K562 (cell line): Measurements from ENCODE around the gene ZMYND8. TPM values are rescaled to one million over a fixed set of nuclear protein-coding genes. Genes with fewer than 3 reads are reported as not detected.

Source experiments
- BRCA1 ChIP-seq, 2 experiments: fragments of 450-650 bp in 1 of 2; sonication (generic) in 1 of 2; formaldehyde crosslinking in 1 of 2; IDR thresholded peaks; 2 replicates each; pipeline versions ENCODE4 v1.5.0 to v1.6.1; 2017 to 2020; ENCODE audit warnings: mild to moderate bottlenecking in 1 of 2, missing genetic modification reagents in 1 of 2
- ELF4 ChIP-seq: fragments of 450-650 bp; formaldehyde crosslinking; IDR thresholded peaks from 2 replicates; pipeline ENCODE4 v1.4.0; 2022; ENCODE audit warnings: missing genetic modification characterization
- HNRNPH1 ChIP-seq: fragments of 200-400 bp; formaldehyde crosslinking; optimal IDR thresholded peaks from 2 replicates; pipeline ENCODE3; 2017; ENCODE audit warnings: low read depth, mild to moderate bottlenecking, low read length, moderate library complexity
- ILF3 ChIP-seq: fragments of 450-650 bp; IDR thresholded peaks from 2 replicates; pipeline ENCODE4 v1.6.1; 2018; ENCODE audit warnings: antibody characterized with exemption, mild to moderate bottlenecking, moderate library complexity, borderline replicate concordance
- JUNB ChIP-seq: fragments of 450-650 bp; formaldehyde crosslinking; conservative IDR thresholded peaks from 2 replicates; pipeline ENCODE4 v1.4.0; 2020; ENCODE audit warnings: mild to moderate bottlenecking
- KLF16 ChIP-seq: IDR thresholded peaks from 2 replicates; pipeline ENCODE4 v1.6.1; 2016; ENCODE audit warnings: antibody characterized with exemption
- MCM5 ChIP-seq: fragments of 450-650 bp; IDR thresholded peaks from 2 replicates; pipeline ENCODE4 v1.6.1; 2016; ENCODE audit warnings: low read depth
- NCOA1 ChIP-seq: fragments of 450-650 bp; IDR thresholded peaks from 2 replicates; pipeline ENCODE4 v1.6.1; 2016; ENCODE audit warnings: low read depth
- PCBP2 ChIP-seq: fragments of 200-400 bp; formaldehyde crosslinking; IDR thresholded peaks from 2 replicates; pipeline ENCODE4 v1.6.1; 2018; ENCODE audit warnings: low read length, low read depth, mild to moderate bottlenecking, moderate library complexity; ENCODE audit not compliant: poor library complexity, severe bottlenecking
- SNRNP70 ChIP-seq: fragments of 200-400 bp; formaldehyde crosslinking; optimal IDR thresholded peaks from 2 replicates; pipeline ENCODE3; 2017; ENCODE audit warnings: low read depth, low read length
- TRIM24 ChIP-seq, 2 experiments: fragments of 450-650 bp; IDR thresholded peaks; 2 replicates each; pipeline ENCODE4 v1.6.1; 2016
- polyA plus RNA-seq, 8 experiments: library from polyadenylated mRNA; depleted of rRNA in 4 of 8; stranded (reverse) in 5 of 8; unstranded in 3 of 8; fragments of >200 nt; fragmentation: Nextera tagmentation in 2 of 8; fragmentation: Illumina TruSeq in 1 of 8; extraction: Ambion mirVana in 2 of 8; extraction: Trizol in 1 of 8; gene quantifications; 2 replicates each; pipeline versions ENCODE4 v1.2.1 to v1.2.3, GENCODE V29; 2011 to 2014; ENCODE audit warnings: inconsistent platforms in 1 of 8, missing spikeins in 1 of 8
- total RNA-seq, 7 experiments: library from RNA; depleted of rRNA in 6 of 7; stranded (reverse); fragments of >200 nt in 6 of 7; fragmentation: Illumina TruSeq in 2 of 7; extraction: Trizol in 2 of 7; gene quantifications; 2 replicates each; pipeline versions ENCODE4 v1.2.1 to v1.2.3, GENCODE V29; 2011 to 2021; ENCODE audit warnings: low replicate concordance in 1 of 7
- TF ChIP-seq, protein P1 (sequence below): fragments of 450-650 bp; IDR thresholded peaks from 2 replicates; pipeline ENCODE4 v1.6.1; 2017; ENCODE audit warnings: antibody characterized with exemption, mild to moderate bottlenecking
- TF ChIP-seq, protein P2 (sequence below): fragments of 250-450 bp; sonication (Bioruptor Pico); IDR thresholded peaks from 2 replicates; pipeline ENCODE4 v1.9.0; 2021; ENCODE audit warnings: mild to moderate bottlenecking
- TF ChIP-seq, protein P3 (sequence below), 2 experiments: fragments of 450-650 bp; IDR thresholded peaks; 2 replicates each; pipeline ENCODE4 v1.6.1; 2016
- TF ChIP-seq, protein P4 (sequence below), 2 experiments: fragments of 450-650 bp; IDR thresholded peaks; 2 replicates each; pipeline ENCODE4 v1.6.1; 2018; ENCODE audit warnings: mild to moderate bottlenecking in 2 of 2, low read depth in 1 of 2; ENCODE audit not compliant: partially characterized antibody in 2 of 2
- TF ChIP-seq, protein P5 (sequence below): fragments of 250-450 bp; sonication (Bioruptor Pico); IDR thresholded peaks from 2 replicates; pipeline ENCODE4 v1.8.0; 2021; ENCODE audit warnings: moderate library complexity, mild to moderate bottlenecking, inconsistent platforms

ZMYND8 gene
- total and polyA plus RNA-seq, 9 of the 15 experiments (the other 6 are each of a cell fraction or from before 2014, with no cell fraction given), result 31.8 to 148 (median 71.9) TPM

DNA sequence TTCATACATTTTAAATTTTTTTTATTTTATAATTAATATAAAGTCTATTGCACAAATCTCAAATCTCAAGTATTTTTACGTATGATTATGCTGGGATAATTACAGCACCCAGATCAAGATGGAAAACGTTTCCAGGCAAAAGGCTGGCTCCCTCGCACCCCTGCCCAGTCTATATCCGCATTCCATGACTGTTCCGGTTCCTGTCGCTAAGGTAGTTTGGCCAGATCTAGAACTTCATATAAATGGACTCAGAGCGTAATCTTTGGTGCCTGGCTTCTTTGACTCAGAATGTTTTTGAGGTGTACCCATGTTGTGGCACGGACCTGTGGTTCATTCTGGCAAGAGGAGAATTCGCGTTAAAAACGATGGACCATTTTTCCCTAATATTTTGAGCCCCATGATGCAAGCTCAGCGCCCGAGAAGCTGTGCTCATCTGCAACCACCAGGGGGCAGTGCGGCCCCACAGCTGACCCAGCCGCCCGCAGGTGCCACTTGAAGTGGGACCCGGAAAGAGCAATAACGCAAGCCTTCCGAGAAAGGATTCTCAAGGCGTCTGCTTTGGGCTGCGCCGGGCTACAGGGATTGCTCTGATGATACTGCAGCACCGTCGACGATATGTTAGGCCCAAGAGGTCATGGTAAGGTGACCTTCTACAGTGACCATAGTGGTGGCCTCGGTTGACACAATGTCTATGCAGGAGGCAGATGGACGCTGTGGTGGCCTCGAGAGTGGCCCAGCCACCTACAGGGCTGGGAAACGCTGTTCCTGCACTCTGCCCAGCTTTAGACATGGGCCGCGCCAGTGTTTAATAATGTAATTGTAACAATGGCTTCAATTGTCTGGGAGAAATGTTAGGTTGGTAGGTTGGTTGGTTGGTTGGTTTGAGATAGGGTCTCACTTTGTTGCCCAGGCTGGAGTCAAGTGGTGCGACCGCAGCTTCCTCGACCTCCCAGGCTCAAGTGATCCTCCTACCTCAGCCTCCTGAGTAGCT is 160.1 kb downstream of the ZMYND8 start (continued):
- TF ChIP-seq, protein P1, sequence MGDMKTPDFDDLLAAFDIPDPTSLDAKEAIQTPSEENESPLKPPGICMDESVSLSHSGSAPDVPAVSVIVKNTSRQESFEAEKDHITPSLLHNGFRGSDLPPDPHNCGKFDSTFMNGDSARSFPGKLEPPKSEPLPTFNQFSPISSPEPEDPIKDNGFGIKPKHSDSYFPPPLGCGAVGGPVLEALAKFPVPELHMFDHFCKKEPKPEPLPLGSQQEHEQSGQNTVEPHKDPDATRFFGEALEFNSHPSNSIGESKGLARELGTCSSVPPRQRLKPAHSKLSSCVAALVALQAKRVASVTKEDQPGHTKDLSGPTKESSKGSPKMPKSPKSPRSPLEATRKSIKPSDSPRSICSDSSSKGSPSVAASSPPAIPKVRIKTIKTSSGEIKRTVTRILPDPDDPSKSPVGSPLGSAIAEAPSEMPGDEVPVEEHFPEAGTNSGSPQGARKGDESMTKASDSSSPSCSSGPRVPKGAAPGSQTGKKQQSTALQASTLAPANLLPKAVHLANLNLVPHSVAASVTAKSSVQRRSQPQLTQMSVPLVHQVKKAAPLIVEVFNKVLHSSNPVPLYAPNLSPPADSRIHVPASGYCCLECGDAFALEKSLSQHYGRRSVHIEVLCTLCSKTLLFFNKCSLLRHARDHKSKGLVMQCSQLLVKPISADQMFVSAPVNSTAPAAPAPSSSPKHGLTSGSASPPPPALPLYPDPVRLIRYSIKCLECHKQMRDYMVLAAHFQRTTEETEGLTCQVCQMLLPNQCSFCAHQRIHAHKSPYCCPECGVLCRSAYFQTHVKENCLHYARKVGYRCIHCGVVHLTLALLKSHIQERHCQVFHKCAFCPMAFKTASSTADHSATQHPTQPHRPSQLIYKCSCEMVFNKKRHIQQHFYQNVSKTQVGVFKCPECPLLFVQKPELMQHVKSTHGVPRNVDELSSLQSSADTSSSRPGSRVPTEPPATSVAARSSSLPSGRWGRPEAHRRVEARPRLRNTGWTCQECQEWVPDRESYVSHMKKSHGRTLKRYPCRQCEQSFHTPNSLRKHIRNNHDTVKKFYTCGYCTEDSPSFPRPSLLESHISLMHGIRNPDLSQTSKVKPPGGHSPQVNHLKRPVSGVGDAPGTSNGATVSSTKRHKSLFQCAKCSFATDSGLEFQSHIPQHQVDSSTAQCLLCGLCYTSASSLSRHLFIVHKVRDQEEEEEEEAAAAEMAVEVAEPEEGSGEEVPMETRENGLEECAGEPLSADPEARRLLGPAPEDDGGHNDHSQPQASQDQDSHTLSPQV, result no peak
- TF ChIP-seq NCOA1 (no peak), ELF4 (CRISPR knock-in tag) (no peak), JUNB (CRISPR knock-in tag) (no peak), BRCA1 (IDR thresholded peaks at IDR 0.05) (no peak), BRCA1 (CRISPR knock-in tag; IDR thresholded peaks at IDR 0.05) (no peak), MCM5 (no peak), ILF3 (no peak), PCBP2 (no peak), SNRNP70 (no peak), HNRNPH1 (no peak), TRIM24 (IDR thresholded peaks at IDR 0.05) (no peak), KLF16 (peak; percentile 36; the same call in 1 of the 2 replicates)
- TF ChIP-seq, protein P2, sequence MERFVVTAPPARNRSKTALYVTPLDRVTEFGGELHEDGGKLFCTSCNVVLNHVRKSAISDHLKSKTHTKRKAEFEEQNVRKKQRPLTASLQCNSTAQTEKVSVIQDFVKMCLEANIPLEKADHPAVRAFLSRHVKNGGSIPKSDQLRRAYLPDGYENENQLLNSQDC (CRISPR knock-in tag), result no peak
- TF ChIP-seq, protein P3, sequence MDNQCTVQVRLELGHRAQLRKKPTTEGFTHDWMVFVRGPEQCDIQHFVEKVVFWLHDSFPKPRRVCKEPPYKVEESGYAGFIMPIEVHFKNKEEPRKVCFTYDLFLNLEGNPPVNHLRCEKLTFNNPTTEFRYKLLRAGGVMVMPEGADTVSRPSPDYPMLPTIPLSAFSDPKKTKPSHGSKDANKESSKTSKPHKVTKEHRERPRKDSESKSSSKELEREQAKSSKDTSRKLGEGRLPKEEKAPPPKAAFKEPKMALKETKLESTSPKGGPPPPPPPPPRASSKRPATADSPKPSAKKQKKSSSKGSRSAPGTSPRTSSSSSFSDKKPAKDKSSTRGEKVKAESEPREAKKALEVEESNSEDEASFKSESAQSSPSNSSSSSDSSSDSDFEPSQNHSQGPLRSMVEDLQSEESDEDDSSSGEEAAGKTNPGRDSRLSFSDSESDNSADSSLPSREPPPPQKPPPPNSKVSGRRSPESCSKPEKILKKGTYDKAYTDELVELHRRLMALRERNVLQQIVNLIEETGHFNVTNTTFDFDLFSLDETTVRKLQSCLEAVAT (IDR thresholded peaks at IDR 0.05), result no peak
- TF ChIP-seq, protein P4, sequence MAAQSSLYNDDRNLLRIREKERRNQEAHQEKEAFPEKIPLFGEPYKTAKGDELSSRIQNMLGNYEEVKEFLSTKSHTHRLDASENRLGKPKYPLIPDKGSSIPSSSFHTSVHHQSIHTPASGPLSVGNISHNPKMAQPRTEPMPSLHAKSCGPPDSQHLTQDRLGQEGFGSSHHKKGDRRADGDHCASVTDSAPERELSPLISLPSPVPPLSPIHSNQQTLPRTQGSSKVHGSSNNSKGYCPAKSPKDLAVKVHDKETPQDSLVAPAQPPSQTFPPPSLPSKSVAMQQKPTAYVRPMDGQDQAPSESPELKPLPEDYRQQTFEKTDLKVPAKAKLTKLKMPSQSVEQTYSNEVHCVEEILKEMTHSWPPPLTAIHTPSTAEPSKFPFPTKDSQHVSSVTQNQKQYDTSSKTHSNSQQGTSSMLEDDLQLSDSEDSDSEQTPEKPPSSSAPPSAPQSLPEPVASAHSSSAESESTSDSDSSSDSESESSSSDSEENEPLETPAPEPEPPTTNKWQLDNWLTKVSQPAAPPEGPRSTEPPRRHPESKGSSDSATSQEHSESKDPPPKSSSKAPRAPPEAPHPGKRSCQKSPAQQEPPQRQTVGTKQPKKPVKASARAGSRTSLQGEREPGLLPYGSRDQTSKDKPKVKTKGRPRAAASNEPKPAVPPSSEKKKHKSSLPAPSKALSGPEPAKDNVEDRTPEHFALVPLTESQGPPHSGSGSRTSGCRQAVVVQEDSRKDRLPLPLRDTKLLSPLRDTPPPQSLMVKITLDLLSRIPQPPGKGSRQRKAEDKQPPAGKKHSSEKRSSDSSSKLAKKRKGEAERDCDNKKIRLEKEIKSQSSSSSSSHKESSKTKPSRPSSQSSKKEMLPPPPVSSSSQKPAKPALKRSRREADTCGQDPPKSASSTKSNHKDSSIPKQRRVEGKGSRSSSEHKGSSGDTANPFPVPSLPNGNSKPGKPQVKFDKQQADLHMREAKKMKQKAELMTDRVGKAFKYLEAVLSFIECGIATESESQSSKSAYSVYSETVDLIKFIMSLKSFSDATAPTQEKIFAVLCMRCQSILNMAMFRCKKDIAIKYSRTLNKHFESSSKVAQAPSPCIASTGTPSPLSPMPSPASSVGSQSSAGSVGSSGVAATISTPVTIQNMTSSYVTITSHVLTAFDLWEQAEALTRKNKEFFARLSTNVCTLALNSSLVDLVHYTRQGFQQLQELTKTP (IDR thresholded peaks at IDR 0.05; ENCODE audit: low read depth in 1 of 2, partially characterized antibody in 2 of 2), result no peak
- TF ChIP-seq, protein P5, sequence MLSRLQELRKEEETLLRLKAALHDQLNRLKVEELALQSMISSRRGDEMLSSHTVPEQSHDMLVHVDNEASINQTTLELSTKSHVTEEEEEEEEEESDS (CRISPR knock-in tag), result no peak
